ENCODE data around the gene C12orf60.

Gene C12orf60

DNA sequence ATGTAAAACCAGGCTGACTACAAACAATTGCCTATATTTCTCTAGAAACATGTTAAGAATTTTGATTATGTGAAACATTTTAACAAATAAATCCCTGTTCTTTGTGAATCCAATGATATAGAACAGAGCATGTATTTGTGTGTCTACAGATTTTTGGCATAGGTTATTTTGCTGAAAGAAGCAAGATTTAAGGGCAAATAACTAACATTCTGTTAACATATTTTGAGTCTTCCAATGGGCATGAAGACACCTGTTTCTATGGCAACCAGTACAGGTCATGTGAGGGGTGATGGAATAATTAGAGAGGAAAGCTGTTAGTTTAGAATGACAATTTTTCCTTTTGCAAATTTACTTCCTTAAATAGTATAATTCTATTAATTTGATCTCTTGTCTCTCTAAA, 31.0 kb downstream of the C12orf60 start:
- no peak for DNase-seq

DNA sequence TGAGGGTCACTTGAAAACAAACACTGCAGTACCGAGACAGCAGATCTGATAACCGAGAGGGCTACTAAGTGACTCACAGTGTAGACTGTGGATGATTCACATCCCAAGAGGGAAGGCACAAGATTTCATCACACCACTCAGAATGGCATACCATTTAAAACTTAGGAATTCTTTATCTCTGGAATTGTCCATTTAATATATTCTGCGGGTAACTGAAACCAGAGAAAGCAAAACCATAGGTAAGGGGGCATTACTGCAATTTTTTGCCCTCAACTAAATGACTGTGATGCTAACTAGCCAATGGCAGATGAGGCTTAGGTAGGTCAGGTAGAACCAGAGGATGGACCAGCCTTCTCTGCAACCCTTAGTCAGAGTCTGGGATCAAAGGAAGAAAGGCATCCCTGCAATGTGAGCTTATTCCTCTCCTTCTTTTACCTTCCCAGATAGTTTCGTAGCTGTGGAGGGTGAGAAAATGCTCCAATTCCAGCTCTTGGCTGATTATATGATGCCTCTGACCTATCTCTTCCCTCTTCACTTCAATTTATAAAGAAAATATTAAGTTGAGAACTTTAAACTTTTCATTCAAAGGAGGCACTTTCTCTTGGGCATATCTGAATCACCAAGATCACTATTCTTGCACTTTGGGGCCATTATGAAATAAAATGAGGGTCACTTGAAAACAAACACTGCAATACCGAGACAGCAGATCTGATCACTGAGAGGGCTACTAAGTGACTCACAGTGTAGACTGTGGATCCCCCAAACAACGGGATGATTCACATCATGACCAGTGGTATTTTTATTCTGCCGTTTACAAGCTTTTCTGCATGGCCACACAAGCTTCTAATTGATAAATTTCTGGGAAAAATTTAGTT, 33.1 kb downstream of the C12orf60 start:
- no peak for DNase-seq

DNA sequence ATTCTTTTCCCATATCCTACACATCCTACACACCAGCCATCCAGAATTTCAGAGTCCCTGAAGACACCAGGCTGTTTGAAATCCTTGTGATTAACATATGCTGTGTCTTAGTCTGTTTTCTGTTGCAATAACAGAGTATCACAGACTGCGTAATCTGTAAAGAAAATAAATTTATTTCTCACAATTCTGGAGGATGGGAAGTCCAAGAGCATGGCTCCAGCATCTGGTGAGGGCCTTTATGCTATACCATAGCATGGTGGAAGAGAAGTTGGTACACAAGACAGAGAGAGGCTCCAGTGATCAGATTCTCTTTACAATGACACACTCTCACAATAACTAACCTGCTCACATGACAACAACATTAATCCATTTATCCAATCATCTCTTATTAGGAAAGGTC, 35.8 kb downstream of the C12orf60 start:
- DNase-seq, result no peak

DNA sequence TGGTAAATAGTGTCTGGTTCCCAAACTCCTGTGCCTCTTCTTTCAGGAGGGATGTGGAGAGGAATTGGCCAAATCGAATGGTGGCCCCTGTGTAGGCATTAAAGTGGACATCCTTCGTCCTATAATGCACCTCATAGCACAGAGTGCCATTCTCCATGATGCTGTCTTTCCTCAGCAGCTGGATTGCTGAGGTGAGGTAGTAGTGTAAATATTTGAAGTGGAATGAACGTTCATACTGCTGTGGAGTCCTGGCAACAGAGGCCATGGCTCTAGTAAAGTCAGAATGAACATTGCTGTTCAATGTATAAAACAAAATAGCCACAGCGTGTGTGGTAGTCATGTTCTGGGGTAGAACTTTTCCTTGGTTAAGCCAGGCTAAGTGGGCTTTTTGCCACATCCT, 37.1 kb downstream of the C12orf60 start:
- DNase-seq, result no peak

DNA sequence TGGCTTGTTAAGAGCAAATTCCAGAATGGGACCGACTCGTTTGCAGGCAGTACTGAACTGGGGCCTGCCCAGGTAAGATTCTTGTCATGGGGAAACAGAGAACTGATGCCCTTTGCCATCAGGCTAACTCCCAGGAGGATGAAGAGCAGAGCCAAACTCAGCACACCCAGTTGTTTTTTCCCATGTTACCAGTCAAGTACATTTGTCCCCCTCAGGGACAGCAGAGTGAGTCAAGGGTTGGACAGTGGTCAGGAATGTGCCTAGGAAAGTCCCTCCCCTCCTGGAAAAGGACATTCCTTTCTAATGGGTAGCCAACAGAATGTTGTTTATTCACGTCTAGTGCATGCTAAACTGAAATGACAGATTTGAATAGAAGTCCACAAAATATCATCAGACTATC, 38.3 kb downstream of the C12orf60 start:
- DNase-seq, result no peak

DNA sequence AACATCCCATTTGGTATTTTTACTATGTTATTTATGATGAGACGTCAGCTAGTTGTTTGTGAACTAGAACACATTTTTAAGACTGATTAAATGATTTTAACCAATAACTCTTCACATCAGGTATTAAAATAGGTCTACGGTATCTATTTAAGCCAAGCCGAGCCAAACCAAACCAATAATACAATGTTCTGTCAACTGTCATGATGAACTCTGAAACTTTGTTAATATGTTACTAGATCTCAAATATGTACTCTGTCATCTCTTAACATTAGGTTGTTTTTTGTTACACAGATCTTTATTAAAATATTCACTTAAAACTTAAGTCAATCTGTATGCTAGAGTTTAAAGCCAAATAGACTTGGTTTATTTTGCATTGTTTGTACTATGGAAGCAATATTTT, 38.8 kb downstream of the C12orf60 start:
- no peak for DNase-seq

DNA sequence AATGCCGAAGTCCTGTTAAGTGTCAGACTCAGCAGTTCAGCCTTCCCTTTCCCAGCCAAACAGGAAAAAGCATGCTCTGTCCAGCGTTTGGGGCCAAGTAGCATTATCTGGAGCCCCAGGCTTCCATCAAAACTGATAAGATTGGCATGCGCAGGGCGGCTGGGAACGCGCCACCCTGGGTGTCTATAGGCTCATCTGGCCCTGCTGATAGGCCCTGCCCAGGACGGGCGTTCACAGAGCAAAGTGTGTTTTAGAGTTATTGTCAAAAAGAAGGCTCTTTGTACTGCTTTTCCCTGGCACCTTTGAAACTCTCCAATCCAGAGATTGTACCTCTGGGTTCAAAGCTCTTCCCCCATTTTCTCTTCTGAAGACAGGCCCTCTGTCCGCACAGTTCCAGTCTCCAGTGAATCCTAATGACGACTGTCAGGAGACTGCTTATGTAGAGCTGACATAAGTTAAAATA, 40.0 kb downstream of the C12orf60 start, which contains the start of gene ART4:
ART4 (minus strand) TSS at position 102 of the 463 bp plus-strand sequence. CDS start 413 bp downstream, outside the sequence.
- DNase-seq, result no peak

DNA sequence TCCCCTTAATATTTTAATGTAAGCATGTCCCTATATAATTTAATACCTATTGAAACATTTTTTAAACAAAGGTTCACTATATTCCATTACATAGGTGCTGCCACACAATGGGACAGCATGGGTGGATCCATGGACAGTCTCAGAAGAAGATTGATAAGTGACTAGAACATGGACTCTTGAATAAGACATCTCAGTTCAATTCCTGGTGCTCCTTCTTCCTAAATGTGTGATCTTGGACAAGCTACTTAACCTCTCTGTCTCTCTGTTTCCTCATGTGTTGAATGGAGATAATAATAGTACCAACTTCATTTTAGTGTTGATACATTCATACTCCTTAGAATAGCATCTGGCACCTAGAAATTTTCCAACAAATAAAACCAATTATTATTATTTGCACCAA, 40.9 kb downstream of the C12orf60 start:
- DNase-seq, result no peak

DNA sequence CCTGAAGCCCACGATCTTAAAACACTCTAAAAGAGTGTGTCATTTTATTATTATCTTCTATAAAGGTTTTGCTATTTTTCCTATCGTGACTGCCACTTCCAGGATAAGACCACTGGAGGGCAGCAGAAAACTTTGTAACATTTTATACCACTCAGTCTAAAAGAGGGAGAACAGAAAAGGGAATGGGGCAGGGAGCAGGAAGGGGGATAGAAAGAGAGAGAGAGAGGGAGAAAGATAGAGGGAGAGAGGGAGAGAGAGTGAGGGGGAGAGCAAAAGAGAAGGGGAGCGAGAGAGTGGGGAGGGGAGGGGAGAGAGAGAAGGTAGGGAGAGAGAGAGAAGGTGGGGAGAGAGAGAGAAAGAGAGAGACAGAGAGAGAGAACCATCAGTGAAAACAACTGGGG, 41.9 kb downstream of the C12orf60 start:
- peak; percentile 29 for DNase-seq

DNA sequence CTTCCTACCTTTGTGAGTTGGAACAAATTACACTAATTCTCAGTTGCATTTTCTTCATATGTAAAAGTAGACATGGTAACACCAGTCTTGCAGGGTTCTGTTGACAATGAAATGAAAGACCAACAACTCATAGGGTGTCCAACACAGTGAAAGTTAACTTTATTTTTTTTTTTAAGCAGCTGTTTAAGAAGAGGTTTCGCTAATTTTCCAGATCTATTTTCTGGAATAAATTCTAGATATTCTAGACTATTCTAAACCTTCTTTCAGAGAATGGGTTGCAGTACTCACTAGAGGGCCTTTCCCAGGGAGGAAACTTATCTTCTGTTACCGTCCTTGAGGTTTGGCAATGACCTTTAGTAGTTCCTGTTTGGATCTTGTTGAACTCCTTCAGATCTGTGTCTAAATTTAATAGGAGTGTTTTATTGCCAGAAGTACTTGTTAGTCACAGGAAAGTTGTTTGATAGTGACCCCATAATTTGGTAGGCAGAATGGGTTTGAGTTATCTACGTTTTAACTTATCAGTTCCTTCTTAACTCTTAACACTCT, 42.6 kb downstream of the C12orf60 start:
- DNase-seq, result no peak

DNA sequence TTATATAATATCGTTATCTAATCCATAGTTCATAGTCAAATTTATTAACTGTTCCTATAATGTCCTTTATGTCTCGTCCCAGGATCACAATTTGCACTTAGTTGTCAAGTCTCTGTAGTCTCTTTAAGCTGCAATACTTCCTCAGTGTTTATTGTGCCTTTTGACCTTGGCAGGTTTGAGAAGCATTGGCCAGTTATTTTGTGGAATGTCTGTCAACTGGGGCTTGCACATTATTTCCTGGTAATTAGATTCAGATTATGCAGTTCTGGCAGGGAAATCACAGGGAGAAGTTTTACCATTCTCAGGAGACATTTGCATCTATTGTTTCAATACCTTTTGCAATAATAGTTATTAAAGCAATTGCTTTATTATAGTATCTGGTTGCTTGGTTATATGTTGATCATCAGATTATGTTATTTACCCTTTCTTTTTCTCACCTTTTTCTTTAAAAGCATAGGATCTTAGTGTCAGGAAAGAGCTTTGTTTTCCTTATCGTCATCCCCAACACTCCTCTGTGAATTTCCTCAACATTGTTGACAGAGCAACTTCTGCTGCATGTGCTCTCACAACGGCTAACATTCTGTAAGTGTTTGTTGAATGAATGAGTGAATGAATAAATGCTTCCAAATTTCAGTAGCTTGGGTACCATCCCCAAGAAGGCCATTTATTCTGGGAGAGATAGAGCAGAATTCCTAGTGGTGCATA, 43.6 kb downstream of the C12orf60 start:
- no peak for DNase-seq

DNA sequence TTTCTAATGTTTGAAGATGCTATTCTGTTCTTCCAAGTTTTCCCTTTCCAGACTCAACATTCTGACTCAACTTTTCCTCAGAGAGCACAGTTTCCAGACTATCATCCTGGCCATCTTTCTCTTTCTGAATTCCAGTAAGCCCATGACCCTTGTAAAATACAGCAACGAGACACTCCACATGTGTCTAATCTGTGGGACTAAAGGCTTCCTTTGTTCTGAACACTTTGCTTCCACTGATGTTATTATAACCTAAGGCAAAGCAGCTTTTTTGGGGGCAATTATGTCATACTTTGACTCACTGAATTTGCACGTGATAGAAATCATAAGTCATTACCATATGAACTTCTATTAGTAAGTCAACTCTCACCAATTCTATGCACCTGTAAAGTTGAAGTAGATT, 46.2 kb downstream of the C12orf60 start:
- no peak for DNase-seq

DNA sequence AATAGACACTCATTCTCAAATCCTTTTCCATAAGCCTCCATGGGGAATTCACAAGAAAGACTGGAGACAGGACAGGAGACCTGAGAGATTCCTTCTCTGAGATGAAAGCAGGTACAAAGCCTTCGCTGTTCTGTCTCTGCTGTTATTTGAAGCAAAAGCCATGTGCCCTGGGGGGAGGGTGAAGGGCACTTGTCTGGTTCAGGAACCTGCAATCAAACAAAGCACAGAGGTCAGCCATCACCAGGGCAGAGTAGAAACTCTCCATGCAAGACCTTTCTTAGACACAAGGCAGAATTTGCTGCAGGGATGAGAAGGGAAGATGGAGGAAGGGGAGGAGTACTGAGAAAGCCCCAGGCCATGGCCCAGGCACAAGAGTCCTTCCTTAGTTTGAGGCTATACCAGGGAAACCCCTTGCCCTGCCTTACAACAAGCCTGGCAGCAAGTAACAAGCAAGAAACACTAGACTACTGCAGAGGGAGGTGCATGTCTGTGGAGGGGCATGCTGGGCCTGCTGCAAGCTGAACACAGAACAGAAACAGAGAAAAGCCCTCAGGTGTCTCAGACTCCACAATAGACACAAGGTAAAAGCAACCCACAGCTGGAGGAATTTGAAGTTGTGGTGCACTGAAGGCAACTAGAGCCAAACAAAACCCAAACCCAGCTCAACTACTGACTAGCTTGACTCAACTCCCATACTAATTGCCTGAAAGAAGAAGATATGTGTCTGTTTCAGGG, 47.6 kb downstream of the C12orf60 start:
- DNase-seq, result no peak

DNA sequence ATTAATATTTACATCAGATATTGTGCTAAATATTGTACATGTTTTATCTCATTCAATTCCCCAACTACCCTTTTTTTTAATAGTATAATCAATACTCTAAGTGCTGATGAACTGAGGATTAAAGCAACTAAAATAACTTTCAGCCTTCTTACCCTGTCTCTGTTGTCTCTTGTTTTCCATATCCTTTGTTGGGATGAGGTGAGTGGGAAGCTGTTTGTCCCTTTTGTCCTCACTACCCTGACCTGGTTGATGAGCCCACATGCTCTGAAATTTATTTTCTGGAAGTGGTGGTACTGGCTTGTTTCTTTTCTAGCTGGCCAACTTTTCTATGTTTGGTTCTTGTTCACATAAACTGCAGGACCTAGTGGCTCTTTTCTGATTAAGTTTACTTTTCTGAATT, 49.4 kb downstream of the C12orf60 start:
- DNase-seq, result no peak

DNA sequence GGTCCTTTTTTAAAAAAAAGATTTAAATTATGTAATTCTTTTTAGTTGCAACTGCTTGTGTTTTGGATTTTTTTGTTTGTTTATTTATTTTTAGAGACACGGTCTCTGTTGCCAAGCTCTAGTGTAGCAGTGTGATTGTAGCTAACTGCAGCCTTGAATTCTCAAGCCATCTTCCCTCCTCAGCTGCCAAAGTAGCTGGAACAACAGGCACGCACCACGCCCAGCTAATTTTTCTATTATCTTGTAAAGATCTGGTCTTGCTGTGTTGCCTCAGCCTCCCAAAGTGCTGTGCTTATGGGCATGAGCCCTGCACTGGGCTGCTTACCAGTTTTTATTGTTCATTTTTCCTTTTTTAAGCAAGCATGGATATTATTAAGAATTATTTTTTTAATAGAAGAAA, 50.5 kb downstream of the C12orf60 start:
- no peak for DNase-seq

DNA sequence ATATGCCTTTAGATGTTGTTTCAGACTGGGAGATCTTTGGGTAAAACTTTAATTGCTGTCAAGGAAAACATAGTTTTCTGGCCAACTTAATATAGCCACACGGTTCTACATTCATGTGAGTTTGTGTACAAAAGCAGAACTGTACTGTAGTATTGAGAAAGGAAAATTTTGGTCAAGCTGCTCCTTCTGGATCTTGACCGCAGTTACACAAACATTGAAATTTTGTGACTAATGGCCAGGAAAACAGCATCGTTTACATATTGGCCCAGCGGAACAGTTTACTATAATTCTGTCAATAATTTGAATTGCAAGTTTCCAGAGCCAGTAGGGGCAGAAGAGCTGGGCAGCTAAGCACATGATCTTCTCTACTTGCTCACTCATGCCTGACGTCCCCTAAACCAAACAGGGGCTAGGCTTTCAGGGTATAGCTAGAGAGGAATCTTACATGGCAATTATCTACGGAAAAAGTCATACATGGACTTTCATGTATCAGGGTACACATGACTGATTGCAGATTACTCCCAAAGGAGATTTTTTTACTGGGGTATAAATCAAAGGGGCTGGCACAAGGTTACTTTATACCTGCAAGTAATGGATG, 51.2 kb downstream of the C12orf60 start:
- DNase-seq, result peak; percentile 31

DNA sequence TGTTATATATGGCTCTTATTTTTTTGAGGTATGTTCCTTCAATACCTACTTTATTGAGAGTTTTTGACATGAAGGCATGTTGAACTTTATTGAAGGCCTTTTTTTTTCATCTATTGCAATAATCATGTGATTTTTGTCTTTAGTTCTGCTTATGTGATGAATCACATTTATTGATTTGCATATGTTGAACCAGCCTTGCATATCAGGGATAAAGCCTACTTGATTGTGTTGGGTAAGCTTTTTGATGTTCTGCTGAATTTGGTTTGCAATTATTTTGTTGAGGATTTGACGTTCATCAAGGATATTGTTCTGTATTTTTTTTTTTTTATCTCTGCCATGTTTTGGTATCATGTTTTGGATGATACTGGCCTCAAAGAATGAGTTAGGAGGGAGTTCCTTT, 55.0 kb downstream of the C12orf60 start:
- DNase-seq, result no peak

DNA sequence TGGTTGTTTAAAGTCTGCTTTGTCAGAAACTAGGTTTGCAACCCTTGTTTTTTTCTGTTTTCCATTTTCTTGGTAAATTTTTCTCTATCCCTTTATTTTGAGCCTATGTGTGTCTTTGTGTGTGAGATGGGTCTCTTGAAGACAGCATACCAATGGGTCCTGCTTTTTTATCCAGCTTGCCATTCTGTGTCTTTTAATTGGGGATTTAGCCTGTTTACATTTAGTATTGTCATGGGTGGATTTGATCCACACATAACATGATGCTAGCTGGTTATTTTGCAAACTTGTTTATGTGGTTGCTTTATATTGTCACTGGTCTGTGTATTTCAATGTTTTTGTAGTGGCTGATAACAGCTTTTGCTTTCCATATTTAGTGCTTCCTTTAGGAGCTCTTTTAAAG, 57.0 kb downstream of the C12orf60 start:
- DNase-seq, result no peak

DNA sequence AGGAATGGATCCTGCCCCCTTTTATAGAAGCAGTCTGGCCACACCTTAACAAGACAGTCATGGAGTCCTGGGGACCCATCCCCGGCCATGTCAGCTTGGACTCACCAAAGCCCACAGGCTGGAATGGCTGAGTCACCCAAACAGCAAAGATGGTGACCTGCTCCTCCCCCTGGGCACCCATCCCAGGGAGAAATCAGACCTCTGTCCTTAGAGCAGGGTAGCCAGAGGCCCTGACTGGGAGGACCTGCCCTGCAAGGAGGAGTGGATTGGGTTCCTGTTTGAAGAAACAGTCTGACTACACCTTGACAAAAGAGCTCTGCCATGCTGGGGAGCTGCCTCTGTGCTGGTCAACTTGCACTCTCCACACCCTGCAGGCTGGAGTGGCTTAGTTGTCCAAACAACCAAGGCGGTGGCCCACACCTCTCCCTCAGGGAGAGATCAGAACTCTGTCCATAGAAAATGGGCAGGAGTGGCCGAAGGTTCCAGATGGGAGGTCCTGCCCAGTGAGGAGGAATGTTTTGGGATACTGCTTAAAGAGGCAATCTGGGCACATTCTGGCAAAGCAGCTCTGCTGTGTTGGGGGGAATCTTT, 65.5 kb downstream of the C12orf60 start:
- no peak for DNase-seq

DNA sequence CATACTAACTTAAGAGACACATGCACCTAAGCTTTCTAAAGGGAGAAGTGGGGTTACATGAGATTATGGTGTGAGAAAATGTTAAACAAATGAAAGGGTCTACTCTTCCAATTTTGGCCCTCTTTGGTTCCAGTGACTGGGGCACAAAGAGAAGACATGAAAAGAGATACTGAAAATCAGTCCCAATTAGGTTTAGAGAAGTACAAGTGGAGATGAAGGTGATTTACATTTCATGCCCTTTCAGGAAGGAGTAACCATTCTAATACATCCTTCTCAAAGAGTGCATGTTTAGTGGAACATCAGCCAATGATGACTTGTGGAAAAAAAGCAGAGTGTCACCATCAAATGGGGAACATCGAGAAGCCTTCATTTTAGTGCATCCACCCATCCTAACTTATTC, 67.8 kb downstream of the C12orf60 start:
- no peak for DNase-seq

DNA sequence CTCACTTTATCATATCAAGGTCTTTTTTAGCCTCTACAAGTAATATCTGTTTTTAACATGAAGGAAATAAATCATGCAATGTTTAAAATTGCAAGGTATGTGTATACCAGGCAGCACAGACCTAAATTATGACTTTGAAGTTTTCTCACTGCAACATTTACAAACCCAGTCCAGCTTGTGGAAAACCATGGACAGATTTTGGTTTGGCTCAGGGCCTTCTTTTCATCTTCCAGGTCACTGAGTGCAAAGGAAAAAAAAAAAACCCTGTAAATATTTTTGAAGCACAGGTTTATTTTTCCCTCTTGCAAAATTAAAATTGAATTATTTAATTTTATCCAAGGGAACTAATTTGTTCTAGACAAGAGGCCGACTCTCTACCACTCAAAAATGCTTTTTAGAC, 68.4 kb downstream of the C12orf60 start:
- no peak for DNase-seq
